Neural cell (in vitro differentiated cells): ENCODE measurements around the gene KDM2A. TPM values are rescaled to one million over a fixed set of nuclear protein-coding genes. Genes with fewer than 3 reads are reported as not detected.

ENCODE experiments used
- H2AFZ ChIP-seq: fragments of 200-600, 300-800 bp; sonication (generic), shearing (Covaris generic); 2 replicates; pipeline ENCODE4 v1.6.0; 2014; ENCODE audit warnings: low read depth, mild to moderate bottlenecking, antibody characterized with exemption, low read length, moderate library complexity
- H3F3A ChIP-seq: fragments of 200-600 bp; shearing (Covaris generic); 2 replicates; pipeline ENCODE4 v1.6.1; 2016; ENCODE audit warnings: mild to moderate bottlenecking, moderate library complexity, mixed read lengths, antibody characterized with exemption, low read length; ENCODE audit not compliant: insufficient read depth, poor library complexity, severe bottlenecking
- H3K27ac ChIP-seq: fragments of 200-600, 300-800 bp; sonication (generic), shearing (Covaris generic); 2 replicates; pipeline ENCODE4 v1.5.1; 2014; ENCODE audit warnings: mild to moderate bottlenecking, low read length, moderate library complexity
- H3K27me3 ChIP-seq: fragments of 300-800, 200-600 bp; sonication (generic), shearing (Covaris generic); 2 replicates; pipeline ENCODE4 v1.6.0; 2014; ENCODE audit warnings: mild to moderate bottlenecking, low read depth, low read length, moderate library complexity; ENCODE audit not compliant: insufficient read depth
- H3K36me3 ChIP-seq: fragments of 300-800, 200-600 bp; sonication (generic), shearing (Covaris generic); 2 replicates; pipeline ENCODE4 v1.5.1; 2014; ENCODE audit warnings: mild to moderate bottlenecking, antibody characterized with exemption, low read length, moderate library complexity; ENCODE audit not compliant: insufficient read depth
- H3K4me2 ChIP-seq: fragments of 300-800, 200-600 bp; sonication (generic), shearing (Covaris generic); 2 replicates; pipeline ENCODE4 v1.6.0; 2014; ENCODE audit warnings: mild to moderate bottlenecking, low read length
- H3K4me3 ChIP-seq: fragments of 300-800, 200-600 bp; sonication (generic), shearing (Covaris generic); 2 replicates; pipeline ENCODE4 v1.5.1; 2014; ENCODE audit warnings: mild to moderate bottlenecking, low read length, moderate library complexity
- H3K79me2 ChIP-seq: fragments of 200-600 bp; shearing (Covaris generic); replicated peaks from 2 replicates; pipeline ENCODE4 v1.6.0; 2014; ENCODE audit warnings: mild to moderate bottlenecking, low read length, moderate library complexity; ENCODE audit not compliant: insufficient read depth
- H3K9ac ChIP-seq: fragments of 300-800, 200-600 bp; sonication (generic), shearing (Covaris generic); 2 replicates; pipeline ENCODE4 v1.6.1; 2016; ENCODE audit warnings: mild to moderate bottlenecking, low read length, mixed read lengths
- H3K9me2 ChIP-seq: fragments of 200-600 bp; shearing (Covaris generic); 2 replicates; pipeline ENCODE4 v1.6.1; 2016; ENCODE audit warnings: mild to moderate bottlenecking, low read length, mixed read lengths; ENCODE audit not compliant: insufficient read depth
- H3K9me3 ChIP-seq: fragments of 200-600, 300-800 bp; sonication (generic), shearing (Covaris generic); 2 replicates; pipeline ENCODE4 v1.6.1; 2016; ENCODE audit warnings: mild to moderate bottlenecking, mixed run types, low read length, moderate library complexity, mixed read lengths
- H4K20me1 ChIP-seq: fragments of 200-600 bp; shearing (Covaris generic); 2 replicates; pipeline ENCODE4 v1.6.1; 2016; ENCODE audit warnings: mild to moderate bottlenecking, mixed run types; ENCODE audit not compliant: insufficient read depth
- EP300 ChIP-seq: fragments of 450-650 bp; conservative IDR thresholded peaks from 2 replicates; pipeline ENCODE4 v1.6.1; 2014; ENCODE audit warnings: antibody characterized with exemption, mild to moderate bottlenecking, moderate library complexity; ENCODE audit not compliant: poor library complexity, severe bottlenecking
- EZH2 ChIP-seq: fragments of 200-600, 300-800 bp; shearing (Covaris generic), sonication (generic); IDR thresholded peaks from 2 replicates; pipeline ENCODE4 v1.6.1; 2014; ENCODE audit warnings: antibody characterized with exemption, low read length, borderline replicate concordance, mild to moderate bottlenecking; ENCODE audit not compliant: insufficient read depth, poor library complexity, severe bottlenecking
- MXI1 ChIP-seq: fragments of 450-650 bp; conservative IDR thresholded peaks from 2 replicates; pipeline ENCODE4 v1.6.1; 2014; ENCODE audit warnings: antibody characterized with exemption, mild to moderate bottlenecking; ENCODE audit not compliant: poor library complexity, severe bottlenecking
- POLR2AphosphoS5 ChIP-seq: IDR thresholded peaks from 2 replicates; pipeline ENCODE4 v1.6.1; 2012
- RAD21 ChIP-seq: fragments of 450-650 bp; conservative IDR thresholded peaks from 2 replicates; pipeline ENCODE4 v1.6.1; 2014; ENCODE audit warnings: antibody characterized with exemption, mild to moderate bottlenecking, moderate library complexity
- SMC3 ChIP-seq: fragments of 450-650 bp; conservative IDR thresholded peaks from 2 replicates; pipeline ENCODE4 v1.6.1; 2014; ENCODE audit warnings: antibody characterized with exemption, mild to moderate bottlenecking, moderate library complexity; ENCODE audit not compliant: poor library complexity
- TAF1 ChIP-seq: IDR thresholded peaks from 2 replicates; pipeline ENCODE4 v1.6.1; 2012; ENCODE audit warnings: low read depth
- polyA plus RNA-seq: library from polyadenylated mRNA; depleted of rRNA; stranded (reverse); fragments of >200 nt; gene quantifications from 2 replicates; pipeline ENCODE4 v1.2.3, GENCODE V29; 2014
- TF ChIP-seq, protein P1 (sequence below): fragments of 450-650 bp; IDR thresholded peaks from 2 replicates; pipeline ENCODE4 v1.5.1; 2014; ENCODE audit warnings: antibody characterized with exemption, mild to moderate bottlenecking, moderate library complexity; ENCODE audit not compliant: poor library complexity, severe bottlenecking
- TF ChIP-seq, protein P2 (sequence below): IDR thresholded peaks from 2 replicates; pipeline ENCODE4 v1.6.1; 2012; ENCODE audit warnings: borderline replicate concordance

Gene KDM2A
- polyA plus RNA-seq, 1 donor from 2014 or later = 12.4 TPM

DNA sequence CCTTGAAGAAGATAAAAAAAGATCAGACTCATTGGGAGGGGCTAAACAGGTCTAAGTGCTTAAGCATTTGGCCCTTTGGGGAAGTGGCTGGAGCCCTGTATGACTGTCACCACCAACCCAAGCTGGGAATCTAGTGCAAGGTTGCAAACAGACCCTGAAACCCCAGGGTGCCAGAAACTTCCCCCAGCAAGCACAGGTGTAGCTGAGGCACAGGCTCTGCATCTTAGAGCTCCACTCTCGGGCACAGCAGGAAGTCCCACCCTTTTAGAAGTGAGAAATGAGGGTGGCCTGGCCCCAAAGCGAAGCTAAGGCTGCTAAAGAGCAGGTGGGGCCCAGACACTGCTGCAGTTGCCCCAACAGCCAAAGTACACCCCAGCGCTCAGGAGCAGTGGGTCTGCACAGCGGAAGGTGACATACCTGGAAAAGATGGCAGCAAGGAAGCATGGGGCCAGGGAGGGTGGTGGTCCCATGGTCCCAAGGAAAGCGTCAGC, 5.8 kb upstream of the KDM2A start:
- no peak overlapping the region for H3K9ac ChIP-seq
- H3K36me3 ChIP-seq = no peaks in the 10 kb centered on the region
- no peaks in the 10 kb centered on the region for H4K20me1 ChIP-seq
- no peak overlapping the region for H3K4me2 ChIP-seq
- H3K9me3 ChIP-seq = no peaks in the 10 kb centered on the region
- H3K79me2 ChIP-seq = no peaks in the 10 kb centered on the region
- no peak overlapping the region for H2AFZ ChIP-seq
- no peaks in the 10 kb centered on the region for H3K27me3 ChIP-seq
- no peak overlapping the region for H3K4me3 ChIP-seq
- no peaks in the 10 kb centered on the region for H3F3A ChIP-seq
- no peak overlapping the region for H3K27ac ChIP-seq
- no peak for TF ChIP-seq EZH2
- TF ChIP-seq TAF1 = no peak
- TF ChIP-seq RAD21 = no peak
- TF ChIP-seq EP300 = no peak
- TF ChIP-seq SMC3 = no peak
- TF ChIP-seq, protein P1, sequence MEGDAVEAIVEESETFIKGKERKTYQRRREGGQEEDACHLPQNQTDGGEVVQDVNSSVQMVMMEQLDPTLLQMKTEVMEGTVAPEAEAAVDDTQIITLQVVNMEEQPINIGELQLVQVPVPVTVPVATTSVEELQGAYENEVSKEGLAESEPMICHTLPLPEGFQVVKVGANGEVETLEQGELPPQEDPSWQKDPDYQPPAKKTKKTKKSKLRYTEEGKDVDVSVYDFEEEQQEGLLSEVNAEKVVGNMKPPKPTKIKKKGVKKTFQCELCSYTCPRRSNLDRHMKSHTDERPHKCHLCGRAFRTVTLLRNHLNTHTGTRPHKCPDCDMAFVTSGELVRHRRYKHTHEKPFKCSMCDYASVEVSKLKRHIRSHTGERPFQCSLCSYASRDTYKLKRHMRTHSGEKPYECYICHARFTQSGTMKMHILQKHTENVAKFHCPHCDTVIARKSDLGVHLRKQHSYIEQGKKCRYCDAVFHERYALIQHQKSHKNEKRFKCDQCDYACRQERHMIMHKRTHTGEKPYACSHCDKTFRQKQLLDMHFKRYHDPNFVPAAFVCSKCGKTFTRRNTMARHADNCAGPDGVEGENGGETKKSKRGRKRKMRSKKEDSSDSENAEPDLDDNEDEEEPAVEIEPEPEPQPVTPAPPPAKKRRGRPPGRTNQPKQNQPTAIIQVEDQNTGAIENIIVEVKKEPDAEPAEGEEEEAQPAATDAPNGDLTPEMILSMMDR = no peak
- TF ChIP-seq, protein P2, sequence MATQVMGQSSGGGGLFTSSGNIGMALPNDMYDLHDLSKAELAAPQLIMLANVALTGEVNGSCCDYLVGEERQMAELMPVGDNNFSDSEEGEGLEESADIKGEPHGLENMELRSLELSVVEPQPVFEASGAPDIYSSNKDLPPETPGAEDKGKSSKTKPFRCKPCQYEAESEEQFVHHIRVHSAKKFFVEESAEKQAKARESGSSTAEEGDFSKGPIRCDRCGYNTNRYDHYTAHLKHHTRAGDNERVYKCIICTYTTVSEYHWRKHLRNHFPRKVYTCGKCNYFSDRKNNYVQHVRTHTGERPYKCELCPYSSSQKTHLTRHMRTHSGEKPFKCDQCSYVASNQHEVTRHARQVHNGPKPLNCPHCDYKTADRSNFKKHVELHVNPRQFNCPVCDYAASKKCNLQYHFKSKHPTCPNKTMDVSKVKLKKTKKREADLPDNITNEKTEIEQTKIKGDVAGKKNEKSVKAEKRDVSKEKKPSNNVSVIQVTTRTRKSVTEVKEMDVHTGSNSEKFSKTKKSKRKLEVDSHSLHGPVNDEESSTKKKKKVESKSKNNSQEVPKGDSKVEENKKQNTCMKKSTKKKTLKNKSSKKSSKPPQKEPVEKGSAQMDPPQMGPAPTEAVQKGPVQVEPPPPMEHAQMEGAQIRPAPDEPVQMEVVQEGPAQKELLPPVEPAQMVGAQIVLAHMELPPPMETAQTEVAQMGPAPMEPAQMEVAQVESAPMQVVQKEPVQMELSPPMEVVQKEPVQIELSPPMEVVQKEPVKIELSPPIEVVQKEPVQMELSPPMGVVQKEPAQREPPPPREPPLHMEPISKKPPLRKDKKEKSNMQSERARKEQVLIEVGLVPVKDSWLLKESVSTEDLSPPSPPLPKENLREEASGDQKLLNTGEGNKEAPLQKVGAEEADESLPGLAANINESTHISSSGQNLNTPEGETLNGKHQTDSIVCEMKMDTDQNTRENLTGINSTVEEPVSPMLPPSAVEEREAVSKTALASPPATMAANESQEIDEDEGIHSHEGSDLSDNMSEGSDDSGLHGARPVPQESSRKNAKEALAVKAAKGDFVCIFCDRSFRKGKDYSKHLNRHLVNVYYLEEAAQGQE = no peak
- no peak for TF ChIP-seq MXI1
- H3K9me2 ChIP-seq = no peaks in the 10 kb centered on the region

DNA sequence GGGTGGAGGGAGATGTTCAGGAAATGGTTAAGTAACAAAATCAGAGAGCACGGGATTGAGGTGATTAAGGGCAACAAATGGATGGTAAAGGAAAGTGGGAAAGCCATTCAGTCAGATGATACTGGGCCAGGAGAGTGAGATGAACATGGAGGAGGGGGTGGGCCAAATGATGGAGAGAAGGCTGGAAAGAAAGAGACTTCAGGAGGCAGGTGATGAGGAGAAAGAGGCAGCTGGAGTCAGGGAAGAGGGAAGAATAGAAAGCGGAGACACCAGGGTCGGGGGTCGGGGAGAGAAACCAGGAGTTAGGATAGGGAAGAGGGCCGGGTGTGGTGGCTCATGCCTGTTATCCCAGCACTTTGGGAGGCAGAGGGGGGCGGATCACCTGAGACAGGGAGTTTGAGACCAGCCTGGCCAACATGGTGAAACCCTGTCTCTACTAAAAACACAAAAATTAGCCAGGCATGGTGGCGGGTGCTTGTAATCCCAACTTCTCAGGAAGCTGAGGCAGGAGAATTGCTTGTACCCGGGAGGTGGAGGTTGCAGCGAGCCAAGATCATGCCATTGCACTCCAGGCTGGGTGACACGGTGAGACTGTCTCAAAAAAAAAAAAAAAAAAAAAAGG, 4.7 kb upstream of the KDM2A start:
- no peak overlapping the region for H3K4me3 ChIP-seq
- no peaks in the 10 kb centered on the region for H3K36me3 ChIP-seq

More for the DNA sequence above, 4.7 kb upstream of the KDM2A start:
- Histone ChIP-seq H2AFZ (no peak overlapping the region), H3K27ac (no peak overlapping the region), H3K79me2 (no peaks in the 10 kb centered on the region), H3K4me2 (no peak overlapping the region), H3K27me3 (no peaks in the 10 kb centered on the region), H3K9me2 (no peaks in the 10 kb centered on the region), H3K9me3 (no peaks in the 10 kb centered on the region), H4K20me1 (no peaks in the 10 kb centered on the region), H3K9ac (no peak overlapping the region), H3F3A (no peaks in the 10 kb centered on the region)
- TF ChIP-seq MXI1 = no peak
- no peak for TF ChIP-seq EZH2
- TF ChIP-seq, protein P1 = no peak
- no peak for TF ChIP-seq TAF1
- TF ChIP-seq, protein P2 = no peak
- TF ChIP-seq SMC3 = no peak
- no peak for TF ChIP-seq RAD21
- TF ChIP-seq POLR2AphosphoS5 = no peak
- no peak for TF ChIP-seq EP300
